Activated gamma-delta T cell (primary cell): Measurements from ENCODE around the gene UNC13B.
"Not testable (repeated sequence)": the region's sequence is repeated elsewhere in the genome, so short reads cannot be mapped to it uniquely, and the experiment has no call there.

Experiments used
- DNase-seq: peaks from one replicate; lab custom pipeline; 2025; lab: John Stamatoyannopoulos, UW

Gene UNC13B

GRCh38 chr9:35163413-35163812 lies 1.6 kb downstream of the UNC13B start:
- no peak for DNase-seq

GRCh38 chr9:35164711-35165110 lies 2.9 kb downstream of the UNC13B start:
- no peak for DNase-seq

GRCh38 chr9:35167429-35167828 lies 5.6 kb downstream of the UNC13B start:
- DNase-seq: not testable (repeated sequence)

- no peak for DNase-seq
Measured at GRCh38 chr9:35168963-35169362, 7.2 kb downstream of the UNC13B start.

- no peak for DNase-seq
Measured at GRCh38 chr9:35172878-35173277, 11.1 kb downstream of the UNC13B start.

GRCh38 chr9:35177520-35177919 lies 15.7 kb downstream of the UNC13B start:
- no peak for DNase-seq

- no peak for DNase-seq
Measured at GRCh38 chr9:35179347-35180280, 17.8 kb downstream of the UNC13B start.

GRCh38 chr9:35180801-35181200 lies 19.0 kb downstream of the UNC13B start:
- DNase-seq: no peak

GRCh38 chr9:35182401-35182800 lies 20.6 kb downstream of the UNC13B start:
- not testable (repeated sequence) for DNase-seq

- not testable (repeated sequence) for DNase-seq
Measured at GRCh38 chr9:35182996-35183754, 21.4 kb downstream of the UNC13B start.

- DNase-seq: not testable (repeated sequence)
Measured at GRCh38 chr9:35183755-35184480, 22.1 kb downstream of the UNC13B start.

- DNase-seq: no peak
Measured at GRCh38 chr9:35186524-35186923, 24.7 kb downstream of the UNC13B start.

- no peak for DNase-seq
Measured at GRCh38 chr9:35190203-35190602, 28.4 kb downstream of the UNC13B start.

- DNase-seq: no peak
Measured at GRCh38 chr9:35191105-35191504, 29.3 kb downstream of the UNC13B start.

GRCh38 chr9:35193762-35194161 lies 32.0 kb downstream of the UNC13B start:
- DNase-seq: no peak

GRCh38 chr9:35195683-35196082 lies 33.9 kb downstream of the UNC13B start:
- no peak for DNase-seq

GRCh38 chr9:35198191-35198590 lies 36.4 kb downstream of the UNC13B start:
- DNase-seq: no peak

GRCh38 chr9:35203528-35203927 lies 41.7 kb downstream of the UNC13B start:
- no peak for DNase-seq

GRCh38 chr9:35205340-35205739 lies 43.5 kb downstream of the UNC13B start:
- DNase-seq: no peak

- no peak for DNase-seq
Measured at GRCh38 chr9:35211854-35212253, 50.0 kb downstream of the UNC13B start.

GRCh38 chr9:35220659-35221338 lies 59.0 kb downstream of the UNC13B start:
- DNase-seq: no peak

GRCh38 chr9:35225677-35226076 lies 63.9 kb downstream of the UNC13B start:
- no peak for DNase-seq
